Spinal cord (tissue), 10 donors: ENCODE measurements around the gene ASAP2. TPM values are rescaled to one million over a fixed set of nuclear protein-coding genes. Genes with fewer than 3 reads are reported as not detected.

ENCODE experiments used
- DNase-seq, 6 donors: peaks; one replicate each; pipeline versions ENCODE4 v3.0.0 to v3.0.0-alpha.2; 2013 to 2015; ENCODE audit warnings: low spot score in 6 of 6, low read depth in 4 of 6
- H3K27ac ChIP-seq: one replicate; pipeline ENCODE4 v1.5.1; 2013; ENCODE audit warnings: low read depth, low read length, control low read depth
- H3K27me3 ChIP-seq: one replicate; pipeline ENCODE4 v1.6.1; 2013; ENCODE audit warnings: low read length; ENCODE audit not compliant: control insufficient read depth, insufficient read depth
- H3K36me3 ChIP-seq: one replicate; pipeline ENCODE4 v1.6.1; 2013; ENCODE audit warnings: low read length; ENCODE audit not compliant: control insufficient read depth, insufficient read depth
- H3K4me1 ChIP-seq: one replicate; pipeline ENCODE4 v1.6.1; 2013; ENCODE audit warnings: low read length; ENCODE audit not compliant: control insufficient read depth, insufficient read depth
- H3K4me3 ChIP-seq: one replicate; pipeline ENCODE4 v1.5.1; 2013; ENCODE audit warnings: low read depth, low read length, control low read depth
- H3K9me3 ChIP-seq: one replicate; pipeline ENCODE4 v1.6.1; 2013; ENCODE audit warnings: low read length; ENCODE audit not compliant: control insufficient read depth, insufficient read depth
- WGBS: methylation state at CpG from one replicate; pipeline ENCODE4 v1.1.5; 2013; ENCODE audit warnings: missing lambda C conversion rate; ENCODE audit not compliant: insufficient coverage; 5-methylcytosine and 5-hydroxymethylcytosine counted together
- polyA plus RNA-seq, 2 donors: library from polyadenylated mRNA; unstranded; fragments of 120-200 nt; gene quantifications; one replicate each; pipeline ENCODE4 v1.2.1, GENCODE V29; 2013; ENCODE audit not compliant: insufficient read length in 2 of 2
- total RNA-seq, 2 donors: library from RNA; depleted of rRNA in 1 of 2; stranded (reverse); fragments of 120-200 nt in 1 of 2; fragments of >200 nt in 1 of 2; gene quantifications; one replicate each; pipeline versions ENCODE4 v1.2.3 to v1.2.4, GENCODE V29; 2013 to 2014
- donor health status: healthy.

ASAP2 gene
- total and polyA plus RNA-seq, 4 donors = 30.4 to 48.6 (median 32.5) TPM

- no peak overlapping the region for H3K27ac ChIP-seq
- H3K36me3 ChIP-seq = peaks cover 52% of the 10 kb centered on the region
- no peaks in the 10 kb centered on the region for H3K27me3 ChIP-seq
- no peaks in the 10 kb centered on the region for H3K9me3 ChIP-seq
- no peaks in the 10 kb centered on the region for H3K4me1 ChIP-seq
- no peak for DNase-seq
- WGBS = no CpG with 5 or more reads among the region's 1 CpG
- no peak overlapping the region for H3K4me3 ChIP-seq
Measured at GRCh38 chr2:9451231-9451630, 244.6 kb downstream of the ASAP2 start.

Other genes with a start within 250 kb of the ASAP2 start
- 100 to 1,000 TPM in 1 of 2 donors, 10 to 100 TPM in 1; 79.6 to 116 TPM for gene MBOAT2, start 203.1 kb upstream of the ASAP2 start, total RNA-seq
- gene MBOAT2, start 203.1 kb upstream of the ASAP2 start, polyA plus RNA-seq = 10 to 100 TPM; 75.1 to 91.4 TPM
- 10 to 100 TPM; 52.7 to 56.0 TPM for gene ITGB1BP1, start 216.7 kb downstream of the ASAP2 start, total RNA-seq
- gene ITGB1BP1, start 216.7 kb downstream of the ASAP2 start, polyA plus RNA-seq = 100 to 1,000 TPM; 133 to 148 TPM
- gene CPSF3, start 216.8 kb downstream of the ASAP2 start, total RNA-seq = 10 to 100 TPM; 34.9 to 39.2 TPM
- gene CPSF3, start 216.8 kb downstream of the ASAP2 start, polyA plus RNA-seq = 10 to 100 TPM; 35.0 to 35.2 TPM